HEK293T (cell line): ENCODE results near the gene IRAK3.

Experiments used
- ARNT ChIP-seq: fragments of 450-650 bp; IDR thresholded peaks from 2 replicates; pipeline ENCODE4 v1.6.1; 2017; ENCODE audit warnings: mild to moderate bottlenecking
- BHLHE40 ChIP-seq: fragments of 450-650 bp; IDR thresholded peaks from 2 replicates; pipeline ENCODE4 v1.6.1; 2016; ENCODE audit warnings: mild to moderate bottlenecking, moderate library complexity, borderline replicate concordance
- FOXA1 ChIP-seq: fragments of 450-650 bp; IDR thresholded peaks from 2 replicates; pipeline ENCODE4 v1.6.1; 2016; ENCODE audit warnings: mild to moderate bottlenecking
- FOXM1 ChIP-seq: fragments of 450-650 bp; IDR thresholded peaks from 2 replicates; pipeline ENCODE4 v1.6.1; 2017; ENCODE audit warnings: mild to moderate bottlenecking, borderline replicate concordance
- TARDBP ChIP-seq: fragments of 450-650 bp; IDR thresholded peaks from 2 replicates; pipeline ENCODE4 v1.6.1; 2016
- ZNF384 ChIP-seq: fragments of 450-650 bp; IDR thresholded peaks from 2 replicates; pipeline ENCODE4 v1.6.1; 2016

DNA sequence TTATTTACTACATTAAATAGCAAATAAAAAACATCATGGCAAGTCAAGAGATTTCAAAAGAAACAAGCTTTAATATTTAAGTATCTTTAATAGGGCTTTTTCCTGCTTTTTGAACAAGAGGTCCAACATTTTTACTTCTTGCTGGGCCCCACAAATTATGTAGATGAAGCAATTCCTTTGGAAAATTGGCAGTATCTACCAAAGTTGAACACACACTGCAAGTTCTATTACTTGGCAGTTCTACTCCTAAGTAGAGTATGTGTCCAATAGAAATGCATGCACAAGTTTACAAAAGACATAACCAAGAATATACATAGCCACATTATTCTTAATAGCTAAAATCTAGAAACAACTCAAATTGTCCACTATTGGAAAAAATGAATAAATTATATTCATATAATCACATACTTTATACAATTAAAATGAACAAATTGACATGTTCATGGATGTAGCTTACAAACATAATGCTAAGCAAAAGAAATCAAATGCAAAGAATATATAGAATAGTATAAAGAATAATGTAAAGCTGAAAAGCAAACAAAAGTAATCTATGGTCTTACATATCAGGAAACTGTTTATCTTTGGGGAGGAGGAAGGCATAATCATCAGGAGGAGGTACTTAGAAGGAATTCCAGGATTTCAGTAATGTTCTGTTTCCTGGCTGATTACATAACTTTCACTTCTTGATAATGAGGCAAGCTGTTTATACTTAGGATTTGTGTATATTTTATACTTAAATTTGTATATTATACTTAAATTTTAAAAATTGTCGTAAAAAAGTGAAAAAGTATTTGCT lies 12.7 kb upstream of the IRAK3 start:
- TF ChIP-seq FOXM1 (no peak), FOXA1 (no peak), TARDBP (no peak), BHLHE40 (no peak), ZNF384 (no peak), ARNT (no peak)
